IPS-18a (cell line): ENCODE data around the gene NTM.

ENCODE experiments used
- H3K27ac ChIP-seq: one replicate; pipeline ENCODE4 v1.5.1; 2013; ENCODE audit warnings: low read length
- H3K27me3 ChIP-seq: one replicate; pipeline ENCODE4 v1.6.1; 2013; ENCODE audit warnings: mild to moderate bottlenecking, low read length; ENCODE audit not compliant: control insufficient read depth, insufficient read depth
- H3K36me3 ChIP-seq: one replicate; pipeline ENCODE4 v1.6.1; 2013; ENCODE audit warnings: low read depth, low read length; ENCODE audit not compliant: control insufficient read depth
- H3K4me1 ChIP-seq: one replicate; pipeline ENCODE4 v1.6.1; 2013; ENCODE audit warnings: low read depth, low read length; ENCODE audit not compliant: control insufficient read depth
- H3K4me3 ChIP-seq: one replicate; pipeline ENCODE4 v1.5.1; 2013; ENCODE audit warnings: low read length
- H3K9ac ChIP-seq: one replicate; pipeline ENCODE4 v1.6.1; 2013; ENCODE audit warnings: mild to moderate bottlenecking, low read length, moderate library complexity
- H3K9me3 ChIP-seq: one replicate; pipeline ENCODE4 v1.6.1; 2013; ENCODE audit warnings: low read depth, low read length; ENCODE audit not compliant: control insufficient read depth

NTM gene

GRCh38 chr11:131833366-131833765 lies 463.0 kb downstream of the NTM start:
- H3K27me3 ChIP-seq = no peaks in the 10 kb centered on the region
- no peak overlapping the region for H3K27ac ChIP-seq
- H3K9me3 ChIP-seq = no peaks in the 10 kb centered on the region
- H3K4me3 ChIP-seq = no peak overlapping the region
- H3K36me3 ChIP-seq = no peaks in the 10 kb centered on the region
- H3K4me1 ChIP-seq = no peaks in the 10 kb centered on the region
- no peak overlapping the region for H3K9ac ChIP-seq

GRCh38 chr11:131837562-131837961 lies 467.1 kb downstream of the NTM start:
- Histone ChIP-seq H3K4me1 (no peaks in the 10 kb centered on the region), H3K9me3 (no peaks in the 10 kb centered on the region), H3K4me3 (no peak overlapping the region), H3K27me3 (no peaks in the 10 kb centered on the region), H3K36me3 (no peaks in the 10 kb centered on the region), H3K27ac (no peak overlapping the region), H3K9ac (no peak overlapping the region)

GRCh38 chr11:131838016-131838415 lies 467.6 kb downstream of the NTM start:
- no peaks in the 10 kb centered on the region for H3K9me3 ChIP-seq

GRCh38 chr11:131839326-131839725 lies 468.9 kb downstream of the NTM start:
- Histone ChIP-seq H3K9me3 (no peaks in the 10 kb centered on the region), H3K4me1 (peaks cover 3% of the 10 kb centered on the region), H3K36me3 (no peaks in the 10 kb centered on the region), H3K4me3 (no peak overlapping the region), H3K27ac (no peak overlapping the region), H3K27me3 (no peaks in the 10 kb centered on the region), H3K9ac (no peak overlapping the region)

More at GRCh38 chr11:131838016-131838415, 467.6 kb downstream of the NTM start:
- H3K27ac ChIP-seq = no peak overlapping the region
- H3K27me3 ChIP-seq = no peaks in the 10 kb centered on the region
- no peaks in the 10 kb centered on the region for H3K4me1 ChIP-seq
- no peak overlapping the region for H3K9ac ChIP-seq
- no peak overlapping the region for H3K4me3 ChIP-seq
- H3K36me3 ChIP-seq = no peaks in the 10 kb centered on the region

GRCh38 chr11:131840545-131840944 lies 470.1 kb downstream of the NTM start:
- Histone ChIP-seq H3K9ac (no peak overlapping the region), H3K4me1 (peaks cover 14% of the 10 kb centered on the region), H3K36me3 (no peaks in the 10 kb centered on the region), H3K4me3 (no peak overlapping the region), H3K27ac (no peak overlapping the region), H3K27me3 (no peaks in the 10 kb centered on the region), H3K9me3 (no peaks in the 10 kb centered on the region)

- no peaks in the 10 kb centered on the region for H3K9me3 ChIP-seq
- H3K4me3 ChIP-seq = no peak overlapping the region
- H3K27ac ChIP-seq = no peak overlapping the region
- peaks cover 19% of the 10 kb centered on the region for H3K4me1 ChIP-seq
- no peaks in the 10 kb centered on the region for H3K27me3 ChIP-seq
- H3K36me3 ChIP-seq = no peaks in the 10 kb centered on the region
- no peak overlapping the region for H3K9ac ChIP-seq
These were observed 470.6 kb downstream of the NTM start for GRCh38 chr11:131841028-131841427.

GRCh38 chr11:131841925-131842635 lies 471.7 kb downstream of the NTM start:
- no peaks in the 10 kb centered on the region for H3K36me3 ChIP-seq
- no peak overlapping the region for H3K4me3 ChIP-seq
- H3K27ac ChIP-seq = no peak overlapping the region
- H3K4me1 ChIP-seq = peaks cover 27% of the 10 kb centered on the region
- H3K9me3 ChIP-seq = no peaks in the 10 kb centered on the region
- H3K27me3 ChIP-seq = no peaks in the 10 kb centered on the region
- no peak overlapping the region for H3K9ac ChIP-seq

GRCh38 chr11:131845255-131845654 lies 474.8 kb downstream of the NTM start:
- no peaks in the 10 kb centered on the region for H3K27me3 ChIP-seq
- H3K27ac ChIP-seq = no peak overlapping the region
- no peak overlapping the region for H3K9ac ChIP-seq
- H3K9me3 ChIP-seq = no peaks in the 10 kb centered on the region
- no peaks in the 10 kb centered on the region for H3K36me3 ChIP-seq
- peaks cover 32% of the 10 kb centered on the region for H3K4me1 ChIP-seq
- no peak overlapping the region for H3K4me3 ChIP-seq

- peaks cover 4% of the 10 kb centered on the region for H3K27me3 ChIP-seq
- peaks cover 36% of the 10 kb centered on the region for H3K4me1 ChIP-seq
- H3K36me3 ChIP-seq = no peaks in the 10 kb centered on the region
- no peak overlapping the region for H3K27ac ChIP-seq
- H3K4me3 ChIP-seq = no peak overlapping the region
- no peaks in the 10 kb centered on the region for H3K9me3 ChIP-seq
- H3K9ac ChIP-seq = no peak overlapping the region
These were observed 479.1 kb downstream of the NTM start for GRCh38 chr11:131849485-131849884.

GRCh38 chr11:131850507-131850906 lies 480.1 kb downstream of the NTM start:
- Histone ChIP-seq H3K27me3 (peaks cover 4% of the 10 kb centered on the region), H3K9ac (no peak overlapping the region), H3K4me1 (peaks cover 27% of the 10 kb centered on the region), H3K4me3 (no peak overlapping the region), H3K27ac (no peak overlapping the region), H3K9me3 (no peaks in the 10 kb centered on the region), H3K36me3 (no peaks in the 10 kb centered on the region)

GRCh38 chr11:131851964-131852755 lies 481.7 kb downstream of the NTM start:
- no peak overlapping the region for H3K27ac ChIP-seq
- peaks cover 4% of the 10 kb centered on the region for H3K27me3 ChIP-seq
- H3K4me1 ChIP-seq = peaks cover 13% of the 10 kb centered on the region
- no peak overlapping the region for H3K4me3 ChIP-seq
- no peaks in the 10 kb centered on the region for H3K36me3 ChIP-seq
- H3K9ac ChIP-seq = no peak overlapping the region
- no peaks in the 10 kb centered on the region for H3K9me3 ChIP-seq

GRCh38 chr11:131852757-131853156 lies 482.3 kb downstream of the NTM start:
- H3K9me3 ChIP-seq = no peaks in the 10 kb centered on the region
- H3K27ac ChIP-seq = no peak overlapping the region
- H3K4me1 ChIP-seq = peaks cover 13% of the 10 kb centered on the region
- H3K9ac ChIP-seq = no peak overlapping the region
- peaks cover 4% of the 10 kb centered on the region for H3K27me3 ChIP-seq
- no peaks in the 10 kb centered on the region for H3K36me3 ChIP-seq
- no peak overlapping the region for H3K4me3 ChIP-seq
